Right atrium auricular region (tissue), 2 donors: ENCODE data around the gene CNTNAP2. TPM values are rescaled to one million over a fixed set of nuclear protein-coding genes. Genes with fewer than 3 reads are reported as not detected.

ENCODE experiments used
- DNase-seq: peaks from one replicate; pipeline ENCODE4 v3.0.0-alpha.2; 2019; ENCODE audit warnings: low spot score
- H3K27ac ChIP-seq, 2 donors: fragments of 200-600 bp; sonication (generic); 1 replicate in 1 of 2; 2 replicates in 1 of 2; pipeline ENCODE4 v1.5.1; 2016 to 2019
- H3K27me3 ChIP-seq, 2 donors: fragments of 200-600 bp; sonication (generic); one replicate each; pipeline versions ENCODE4 v1.5.1 to v1.6.0; 2017 to 2019
- H3K36me3 ChIP-seq: fragments of 200-600 bp; sonication (generic); one replicate; pipeline ENCODE4 v1.5.1; 2016
- H3K4me1 ChIP-seq, 2 donors: fragments of 200-600 bp; sonication (generic); one replicate each; pipeline versions ENCODE4 v1.5.1 to v1.6.0; 2017 to 2019
- H3K4me3 ChIP-seq, 2 donors: fragments of 200-600 bp; sonication (generic); 1 replicate in 1 of 2; 2 replicates in 1 of 2; pipeline ENCODE4 v1.5.1; 2017 to 2019; ENCODE audit warnings: mild to moderate bottlenecking in 1 of 2, moderate library complexity in 1 of 2
- H3K9me3 ChIP-seq, 2 donors: fragments of 200-600 bp; sonication (generic); one replicate each; pipeline ENCODE4 v1.5.1; 2019
- total RNA-seq, 2 donors: library from RNA; depleted of rRNA; stranded (reverse); fragments of >200 nt; gene quantifications; one replicate each; pipeline ENCODE4 v1.1.0, GENCODE V29; 2016
- TF ChIP-seq, protein P1 (sequence below), 2 donors: fragments of 200-600 bp; sonication (generic); IDR thresholded peaks; one replicate each; pipeline ENCODE4 v1.5.1; 2019; ENCODE audit warnings: antibody characterized with exemption in 2 of 2

CNTNAP2 gene
- total RNA-seq, 2 donors from 2014 or later: 1.1 to 1.7 TPM

- TF ChIP-seq, protein P1, sequence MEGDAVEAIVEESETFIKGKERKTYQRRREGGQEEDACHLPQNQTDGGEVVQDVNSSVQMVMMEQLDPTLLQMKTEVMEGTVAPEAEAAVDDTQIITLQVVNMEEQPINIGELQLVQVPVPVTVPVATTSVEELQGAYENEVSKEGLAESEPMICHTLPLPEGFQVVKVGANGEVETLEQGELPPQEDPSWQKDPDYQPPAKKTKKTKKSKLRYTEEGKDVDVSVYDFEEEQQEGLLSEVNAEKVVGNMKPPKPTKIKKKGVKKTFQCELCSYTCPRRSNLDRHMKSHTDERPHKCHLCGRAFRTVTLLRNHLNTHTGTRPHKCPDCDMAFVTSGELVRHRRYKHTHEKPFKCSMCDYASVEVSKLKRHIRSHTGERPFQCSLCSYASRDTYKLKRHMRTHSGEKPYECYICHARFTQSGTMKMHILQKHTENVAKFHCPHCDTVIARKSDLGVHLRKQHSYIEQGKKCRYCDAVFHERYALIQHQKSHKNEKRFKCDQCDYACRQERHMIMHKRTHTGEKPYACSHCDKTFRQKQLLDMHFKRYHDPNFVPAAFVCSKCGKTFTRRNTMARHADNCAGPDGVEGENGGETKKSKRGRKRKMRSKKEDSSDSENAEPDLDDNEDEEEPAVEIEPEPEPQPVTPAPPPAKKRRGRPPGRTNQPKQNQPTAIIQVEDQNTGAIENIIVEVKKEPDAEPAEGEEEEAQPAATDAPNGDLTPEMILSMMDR (IDR thresholded peaks at IDR 0.05): no peak
- H3K27me3 ChIP-seq: no peaks in the 10 kb centered on the region
- DNase-seq: no peak
Measured at GRCh38 chr7:147639037-147639436, 1522.4 kb downstream of the CNTNAP2 start.

DNA sequence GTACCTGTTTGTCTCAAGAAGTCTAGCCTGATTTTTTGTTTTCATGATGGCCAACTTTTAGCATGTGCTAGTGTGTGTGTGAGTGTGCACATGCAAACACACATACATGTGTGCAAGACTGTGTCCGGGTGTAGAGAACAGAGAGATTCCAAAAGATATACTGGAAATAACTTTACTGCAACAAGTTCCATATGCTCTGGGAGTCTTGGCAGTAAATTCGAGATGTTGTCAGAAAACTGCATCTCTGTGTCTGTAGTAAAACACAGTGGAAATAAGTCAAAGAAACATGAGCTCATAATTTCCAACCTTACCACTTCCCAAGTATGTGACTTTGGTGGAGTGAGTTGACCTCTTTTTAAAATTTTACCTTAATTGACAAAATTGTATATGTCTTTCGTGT lies 1523.2 kb downstream of the CNTNAP2 start:
- Histone ChIP-seq H3K27ac (no peak overlapping the region), H3K27me3 (no peaks in the 10 kb centered on the region), H3K9me3 (no peaks in the 10 kb centered on the region), H3K36me3 (no peaks in the 10 kb centered on the region), H3K4me3 (no peak overlapping the region), H3K4me1 (no peaks in the 10 kb centered on the region)
- TF ChIP-seq, protein P1 (IDR thresholded peaks at IDR 0.05): no peak
- DNase-seq: no peak

More at GRCh38 chr7:147639037-147639436, 1522.4 kb downstream of the CNTNAP2 start:
- no peaks in the 10 kb centered on the region for H3K9me3 ChIP-seq
- no peak overlapping the region for H3K27ac ChIP-seq
- no peak overlapping the region for H3K4me3 ChIP-seq
- H3K36me3 ChIP-seq: no peaks in the 10 kb centered on the region
- no peaks in the 10 kb centered on the region for H3K4me1 ChIP-seq

GRCh38 chr7:147640821-147641220 lies 1524.2 kb downstream of the CNTNAP2 start:
- TF ChIP-seq, protein P1 (IDR thresholded peaks at IDR 0.05): no peak
- no peaks in the 10 kb centered on the region for H3K4me1 ChIP-seq
- H3K27ac ChIP-seq: no peak overlapping the region
- no peaks in the 10 kb centered on the region for H3K9me3 ChIP-seq
- H3K4me3 ChIP-seq: no peak overlapping the region
- H3K27me3 ChIP-seq: no peaks in the 10 kb centered on the region
- no peaks in the 10 kb centered on the region for H3K36me3 ChIP-seq
- DNase-seq: no peak

DNA sequence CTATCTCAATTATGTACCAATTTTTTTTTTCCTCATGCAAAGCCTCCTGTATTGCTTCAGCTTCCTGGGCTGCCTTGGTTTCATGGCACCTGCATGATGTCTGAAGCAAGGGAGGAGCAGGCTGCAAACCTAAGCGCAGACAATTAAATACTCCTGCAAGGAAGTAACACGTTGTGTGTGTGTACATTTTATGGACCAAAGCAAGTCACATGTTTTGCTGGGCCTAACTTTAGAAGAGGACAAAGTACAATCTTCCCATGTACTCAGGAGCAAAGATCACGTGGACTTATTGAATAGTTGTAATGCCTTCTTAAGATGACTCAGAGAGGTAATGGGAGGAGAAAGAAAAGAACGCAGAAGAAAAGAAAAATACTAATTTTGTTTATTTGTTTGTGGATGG lies 1530.0 kb downstream of the CNTNAP2 start:
- TF ChIP-seq, protein P1 (IDR thresholded peaks at IDR 0.05): no peak
- Histone ChIP-seq H3K4me3 (no peak overlapping the region), H3K4me1 (no peaks in the 10 kb centered on the region), H3K36me3 (no peaks in the 10 kb centered on the region), H3K9me3 (no peaks in the 10 kb centered on the region), H3K27me3 (no peaks in the 10 kb centered on the region), H3K27ac (no peak overlapping the region)
- DNase-seq: no peak

GRCh38 chr7:147650991-147651390 lies 1534.4 kb downstream of the CNTNAP2 start:
- no peak overlapping the region for H3K27ac ChIP-seq

GRCh38 chr7:147651601-147652000 lies 1535.0 kb downstream of the CNTNAP2 start:
- Histone ChIP-seq H3K27ac (no peak overlapping the region), H3K27me3 (no peaks in the 10 kb centered on the region), H3K4me1 (no peaks in the 10 kb centered on the region), H3K36me3 (no peaks in the 10 kb centered on the region), H3K9me3 (no peaks in the 10 kb centered on the region), H3K4me3 (no peak overlapping the region)
- TF ChIP-seq, protein P1 (IDR thresholded peaks at IDR 0.05): no peak
- DNase-seq: no peak

More at GRCh38 chr7:147650991-147651390, 1534.4 kb downstream of the CNTNAP2 start:
- Histone ChIP-seq H3K36me3 (no peaks in the 10 kb centered on the region), H3K4me1 (no peaks in the 10 kb centered on the region), H3K27me3 (no peaks in the 10 kb centered on the region), H3K9me3 (no peaks in the 10 kb centered on the region), H3K4me3 (no peak overlapping the region)
- TF ChIP-seq, protein P1 (IDR thresholded peaks at IDR 0.05): no peak
- DNase-seq: no peak
